ENCODE results near the gene SLC30A9. TPM values are rescaled to one million over a fixed set of nuclear protein-coding genes. Genes with fewer than 3 reads are reported as not detected.

Gene SLC30A9
- total and polyA plus RNA-seq, 2 of the 13 experiments (the other 11 are each of a cell fraction or from before 2014, with no cell fraction given): 27.5 to 72.8 TPM

GRCh38 chr4:41990365-41991111 is at the start of gene SLC30A9 (continued):
- TF ChIP-seq STAT5B (CRISPR knock-in tag; IDR thresholded peaks at IDR 0.05): no peak
- TF ChIP-seq ATF7-NPFF (CRISPR knock-in tag; IDR thresholded peaks at IDR 0.05; ENCODE audit: low read depth): peak; percentile 93
- 0 out of 2 replicates have a peak, but pooled peaks have one; percentile 71 for TF ChIP-seq NKX3-1 (CRISPR knock-in tag; IDR thresholded peaks at IDR 0.05)
- TF ChIP-seq SOX6 (IDR thresholded peaks at IDR 0.05): no peak
- TF ChIP-seq SOX6 (CRISPR knock-in tag; IDR thresholded peaks at IDR 0.05): peak; percentile 27; the same call in 1 of the 2 replicates
- TF ChIP-seq SALL2 (CRISPR knock-in tag; IDR thresholded peaks at IDR 0.05): peak; percentile 38; the same call in 1 of the 2 replicates
- TF ChIP-seq SRF (IDR thresholded peaks at IDR 0.05; ENCODE audit: low read depth, low read length): no peak
- TF ChIP-seq ISL2 (CRISPR knock-in tag; IDR thresholded peaks at IDR 0.05): peak; percentile 53; the same call in 1 of the 2 replicates
- peak; percentile 88 to 94 for TF ChIP-seq POLR2A (IDR thresholded peaks at IDR 0.05; ENCODE audit: insufficient read depth in 1 of 2, low read depth in 2 of 2, low read length in 2 of 2)
- no peak; the same call in 1 of the 2 replicates for TF ChIP-seq AKAP8 (CRISPR knock-in tag; IDR thresholded peaks at IDR 0.05)
- TF ChIP-seq IRF9 (CRISPR knock-in tag; IDR thresholded peaks at IDR 0.05; ENCODE audit: borderline replicate concordance): peak; percentile 88; the same call in 1 of the 2 replicates
- no peak for TF ChIP-seq ZNF644 (CRISPR knock-in tag; IDR thresholded peaks at IDR 0.05; ENCODE audit: low read depth)
- no peak for TF ChIP-seq NCOA1 (CRISPR knock-in tag; IDR thresholded peaks at IDR 0.05)
- TF ChIP-seq ZNF746 (CRISPR knock-in tag; IDR thresholded peaks at IDR 0.05): no peak
- peak; percentile 93 for TF ChIP-seq SAP130 (CRISPR knock-in tag; IDR thresholded peaks at IDR 0.05; ENCODE audit: low read depth)
- peak; percentile 97 for TF ChIP-seq ZFY (CRISPR knock-in tag; IDR thresholded peaks at IDR 0.05)
- 0 out of 2 replicates have a peak, but pooled peaks have one; percentile 45 for TF ChIP-seq JUND (CRISPR knock-in tag; IDR thresholded peaks at IDR 0.05)
- no peak for TF ChIP-seq ZNF550 (CRISPR knock-in tag; IDR thresholded peaks at IDR 0.05; ENCODE audit: borderline replicate concordance)
- no peak for TF ChIP-seq FOXM1 (CRISPR knock-in tag; IDR thresholded peaks at IDR 0.05)
- 0 out of 2 replicates have a peak, but pooled peaks have one; percentile 65 for TF ChIP-seq HOXA5 (CRISPR knock-in tag; IDR thresholded peaks at IDR 0.05)
- 0 out of 2 replicates have a peak, but pooled peaks have one; percentile 41 for TF ChIP-seq GLI4 (CRISPR knock-in tag; IDR thresholded peaks at IDR 0.05; ENCODE audit: borderline replicate concordance)
- peak; percentile 92; the same call in 1 of the 2 replicates for TF ChIP-seq HMGXB3 (CRISPR knock-in tag; IDR thresholded peaks at IDR 0.05; ENCODE audit: borderline replicate concordance)
- no peak for TF ChIP-seq KDM1A (CRISPR knock-in tag; IDR thresholded peaks at IDR 0.05)
- peak; percentile 44; the same call in 1 of the 2 replicates for TF ChIP-seq ZBTB44 (CRISPR knock-in tag; IDR thresholded peaks at IDR 0.05)
- no peak for TF ChIP-seq ZNF484 (CRISPR knock-in tag; IDR thresholded peaks at IDR 0.05; ENCODE audit: borderline replicate concordance, low read depth)

Data from HepG2 (cell line).